HG03039 (cell line): Measurements from ENCODE around the gene MTNR1B.

Source experiments
- ATAC-seq: cut with Tn5 transposase; IDR thresholded peaks from one replicate; pipeline ENCODE4 v1.9.1; 2021; ENCODE audit warnings: mild to moderate bottlenecking, moderate library complexity; ENCODE audit not compliant: unreplicated experiment

The MTNR1B gene

GRCh38 chr11:92977401-92977800 lies 8.0 kb downstream of the MTNR1B start:
- ATAC-seq: no peak

GRCh38 chr11:92978271-92979111 lies 9.0 kb downstream of the MTNR1B start:
- ATAC-seq: no peak

- no peak for ATAC-seq
Measured at GRCh38 chr11:92979176-92979575, 9.7 kb downstream of the MTNR1B start.

GRCh38 chr11:92980312-92980711 lies 10.9 kb downstream of the MTNR1B start:
- no peak for ATAC-seq

- ATAC-seq: no peak
Measured at GRCh38 chr11:92981508-92982043, 12.1 kb downstream of the MTNR1B start.

- no peak for ATAC-seq
Measured at GRCh38 chr11:92986585-92986984, 17.1 kb downstream of the MTNR1B start.

GRCh38 chr11:92993004-92993403 lies 23.6 kb downstream of the MTNR1B start:
- no peak for ATAC-seq

GRCh38 chr11:93000511-93001476 lies 31.3 kb downstream of the MTNR1B start:
- no peak for ATAC-seq

GRCh38 chr11:93001806-93002205 lies 32.4 kb downstream of the MTNR1B start:
- ATAC-seq: no peak

- ATAC-seq: no peak
Measured at GRCh38 chr11:93002380-93002779, 32.9 kb downstream of the MTNR1B start.

- no peak for ATAC-seq
Measured at GRCh38 chr11:93005239-93005638, 35.8 kb downstream of the MTNR1B start.

- ATAC-seq: no peak
Measured at GRCh38 chr11:93013646-93014045, 44.2 kb downstream of the MTNR1B start.

GRCh38 chr11:93016595-93016994 lies 47.1 kb downstream of the MTNR1B start:
- ATAC-seq: no peak

- ATAC-seq: no peak
Measured at GRCh38 chr11:93017821-93018690, 48.6 kb downstream of the MTNR1B start.

- no peak for ATAC-seq
Measured at GRCh38 chr11:93020248-93021046, 51.0 kb downstream of the MTNR1B start.

- ATAC-seq: no peak
Measured at GRCh38 chr11:93024369-93024768, 54.9 kb downstream of the MTNR1B start.

GRCh38 chr11:93025558-93026255 lies 56.3 kb downstream of the MTNR1B start:
- no peak for ATAC-seq

GRCh38 chr11:93028960-93029522 lies 59.6 kb downstream of the MTNR1B start:
- ATAC-seq: no peak

- no peak for ATAC-seq
Measured at GRCh38 chr11:93031386-93031785, 61.9 kb downstream of the MTNR1B start.
